Panc1 (cell line): ENCODE measurements around the gene ROBO1.

Source experiments
- CTCF ChIP-seq: fragments of 450-650 bp; IDR thresholded peaks from 2 replicates; pipeline ENCODE4 v1.5.1; 2017; ENCODE audit warnings: mild to moderate bottlenecking
- POLR2AphosphoS5 ChIP-seq: IDR thresholded peaks from 2 replicates; pipeline ENCODE4 v1.6.1; 2012; ENCODE audit warnings: mild to moderate bottlenecking, low read depth, low read length, moderate library complexity
- REST ChIP-seq, 2 experiments: IDR thresholded peaks; 2 replicates each; pipeline ENCODE4 v1.6.1; 2011 to 2012; ENCODE audit warnings: low read depth in 2 of 2, control low read depth in 1 of 2, low read length in 1 of 2, mild to moderate bottlenecking in 1 of 2, moderate library complexity in 1 of 2; ENCODE audit not compliant: insufficient read depth in 1 of 2
- TCF7L2 ChIP-seq: IDR thresholded peaks from 2 replicates; pipeline ENCODE4 v1.6.1; 2011; ENCODE audit warnings: mild to moderate bottlenecking, low read depth, low read length, inconsistent platforms

- TF ChIP-seq CTCF (no peak), POLR2AphosphoS5 (no peak), TCF7L2 (no peak), REST (IDR thresholded peaks at IDR 0.05; ENCODE audit: insufficient read depth in 1 of 2, low read depth in 2 of 2, low read length in 1 of 2) (no peak)
Observed at GRCh38 chr3:79396595-79396994, 371.2 kb downstream of the ROBO1 start.
